ENCODE data around the gene TOP1. TPM values are rescaled to one million over a fixed set of nuclear protein-coding genes. Genes with fewer than 3 reads are reported as not detected.

The TOP1 gene
- total RNA-seq, 4 donors from 2014 or later = 9.4 to 13.6 (median 12.2) TPM

DNA sequence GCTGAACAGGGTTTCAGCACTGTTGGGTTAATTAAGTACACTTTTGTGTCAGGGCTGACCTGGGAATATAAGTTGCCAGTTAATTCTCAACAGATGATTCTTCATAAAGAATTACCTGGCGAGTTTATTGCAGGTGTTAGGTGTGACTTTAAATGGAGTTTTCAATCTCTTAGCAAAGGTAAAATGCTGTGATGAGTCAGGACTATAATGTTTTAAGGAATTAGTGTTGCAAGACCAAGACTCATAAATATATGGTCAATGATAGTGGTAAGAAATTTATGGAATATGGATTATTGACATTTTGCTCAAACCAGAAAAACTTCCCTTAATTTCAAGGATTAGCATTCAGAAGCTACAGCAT is 58.7 kb downstream of the TOP1 start:
- no peak for TF ChIP-seq POLR2A (IDR thresholded peaks at IDR 0.05)
- TF ChIP-seq, protein P1, sequence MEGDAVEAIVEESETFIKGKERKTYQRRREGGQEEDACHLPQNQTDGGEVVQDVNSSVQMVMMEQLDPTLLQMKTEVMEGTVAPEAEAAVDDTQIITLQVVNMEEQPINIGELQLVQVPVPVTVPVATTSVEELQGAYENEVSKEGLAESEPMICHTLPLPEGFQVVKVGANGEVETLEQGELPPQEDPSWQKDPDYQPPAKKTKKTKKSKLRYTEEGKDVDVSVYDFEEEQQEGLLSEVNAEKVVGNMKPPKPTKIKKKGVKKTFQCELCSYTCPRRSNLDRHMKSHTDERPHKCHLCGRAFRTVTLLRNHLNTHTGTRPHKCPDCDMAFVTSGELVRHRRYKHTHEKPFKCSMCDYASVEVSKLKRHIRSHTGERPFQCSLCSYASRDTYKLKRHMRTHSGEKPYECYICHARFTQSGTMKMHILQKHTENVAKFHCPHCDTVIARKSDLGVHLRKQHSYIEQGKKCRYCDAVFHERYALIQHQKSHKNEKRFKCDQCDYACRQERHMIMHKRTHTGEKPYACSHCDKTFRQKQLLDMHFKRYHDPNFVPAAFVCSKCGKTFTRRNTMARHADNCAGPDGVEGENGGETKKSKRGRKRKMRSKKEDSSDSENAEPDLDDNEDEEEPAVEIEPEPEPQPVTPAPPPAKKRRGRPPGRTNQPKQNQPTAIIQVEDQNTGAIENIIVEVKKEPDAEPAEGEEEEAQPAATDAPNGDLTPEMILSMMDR (IDR thresholded peaks at IDR 0.05 in 4 of 5, conservative IDR thresholded peaks at IDR 0.05 in 1 of 5) = no peak
- no peak overlapping the region for H3K27ac ChIP-seq
- no peak for DNase-seq
- H3K4me1 ChIP-seq = no peaks in the 10 kb centered on the region
- in situ Hi-C loops (cut with MboI; ENCODE audit: low sequenced_read_pairs in 4 of 4) (no loop called here), intact Hi-C loops (cut with DNase I; ENCODE audit: low total_unique reads) (no loop called here)
- no peak overlapping the region for H3K4me3 ChIP-seq
- H3K36me3 ChIP-seq = peaks cover 4 to 59% of the 10 kb centered on the region in 2 donors
- H3K9me3 ChIP-seq = no peaks in the 10 kb centered on the region
- no peaks in the 10 kb centered on the region for H3K27me3 ChIP-seq
- ATAC-seq = no peak

DNA sequence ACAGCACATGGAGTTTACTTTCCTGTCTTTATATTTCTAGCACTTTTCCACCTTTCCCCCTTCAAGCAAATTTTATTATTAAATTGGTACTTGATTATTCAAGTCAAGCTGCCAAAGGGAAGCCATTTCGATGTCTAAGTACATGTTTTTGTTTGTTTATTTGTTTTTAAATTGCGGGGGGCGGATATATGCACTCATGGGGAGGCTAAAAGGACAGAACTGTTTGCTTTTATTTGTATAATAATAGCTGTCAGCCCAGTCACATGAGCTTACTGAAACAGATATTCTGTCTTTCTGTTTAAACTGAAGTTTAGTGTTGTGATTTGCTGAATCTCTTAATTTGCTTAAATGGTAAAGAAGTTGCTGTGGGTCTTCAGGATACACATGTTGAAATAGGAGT is 59.2 kb downstream of the TOP1 start:
- DNase-seq (no peak), ATAC-seq (no peak)
- intact Hi-C loops (cut with DNase I; ENCODE audit: low total_unique reads) = no loop called here
- Histone ChIP-seq H3K27me3 (no peaks in the 10 kb centered on the region), H3K4me1 (no peaks in the 10 kb centered on the region), H3K4me3 (no peak overlapping the region), H3K27ac (no peak overlapping the region), H3K9me3 (no peaks in the 10 kb centered on the region), H3K36me3 (peaks cover 4 to 61% of the 10 kb centered on the region in 2 donors)
- no peak for TF ChIP-seq POLR2A (IDR thresholded peaks at IDR 0.05)
- TF ChIP-seq, protein P1 (IDR thresholded peaks at IDR 0.05 in 4 of 5, conservative IDR thresholded peaks at IDR 0.05 in 1 of 5) = no peak
- in situ Hi-C loops (cut with MboI; ENCODE audit: low sequenced_read_pairs in 4 of 4) = no loop called here

DNA sequence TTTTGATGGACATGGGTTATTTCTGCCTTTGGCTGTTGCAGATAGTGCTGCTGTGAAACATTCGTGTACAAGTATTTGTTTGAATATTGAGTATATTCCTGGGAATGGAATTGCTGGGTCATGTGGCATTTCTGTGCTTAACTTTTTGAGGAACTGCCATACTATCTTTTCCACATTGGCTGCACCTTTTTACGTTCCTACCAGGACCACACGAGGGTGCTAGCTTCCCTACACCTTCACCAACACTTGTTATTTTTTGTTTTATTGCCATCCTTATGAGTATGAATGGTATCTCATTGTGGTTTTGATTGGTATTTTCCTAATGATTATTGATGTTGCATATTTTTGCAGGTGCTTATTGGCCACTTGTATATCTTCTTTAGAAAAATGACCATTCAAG is 60.9 kb downstream of the TOP1 start:
- in situ Hi-C loops (cut with MboI; ENCODE audit: low sequenced_read_pairs in 4 of 4) = no loop called here
- TF ChIP-seq, protein P1 (IDR thresholded peaks at IDR 0.05 in 4 of 5, conservative IDR thresholded peaks at IDR 0.05 in 1 of 5) = no peak
- DNase-seq (no peak), ATAC-seq (no peak)
- intact Hi-C loops (cut with DNase I; ENCODE audit: low total_unique reads) = no loop called here
- H3K9me3 ChIP-seq = no peaks in the 10 kb centered on the region
- H3K4me1 ChIP-seq = no peaks in the 10 kb centered on the region
- no peaks in the 10 kb centered on the region for H3K27me3 ChIP-seq
- no peak overlapping the region for H3K4me3 ChIP-seq
- H3K27ac ChIP-seq = no peak overlapping the region
- peaks cover 3 to 59% of the 10 kb centered on the region in 2 donors for H3K36me3 ChIP-seq

DNA sequence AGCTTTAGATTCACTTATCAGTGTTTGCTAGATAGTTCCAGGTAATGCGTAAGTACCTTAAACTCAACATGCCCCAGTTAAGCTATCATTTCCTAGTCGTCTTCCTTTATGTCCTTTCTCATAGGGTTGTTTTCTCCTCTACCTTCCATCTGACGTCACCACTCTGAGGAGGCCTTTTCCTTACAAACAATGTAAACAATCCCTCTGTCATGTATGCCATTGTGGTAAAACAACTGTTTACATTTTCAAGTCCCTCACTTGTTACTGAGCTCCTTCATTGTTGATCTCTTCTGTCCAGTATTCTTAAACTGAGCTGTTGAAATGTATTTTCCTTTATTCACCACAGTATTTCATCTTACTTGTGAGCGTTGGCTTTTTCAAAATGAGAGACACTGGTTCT is 63.3 kb downstream of the TOP1 start:
- in situ Hi-C loops (cut with MboI; ENCODE audit: low sequenced_read_pairs in 4 of 4) (loop anchor here in 3 of 4 donors (5.0 kb wide), 3 partner anchors 100 to 120 kb away; no protein-coding TSS in a partner anchor), intact Hi-C loops (cut with DNase I; ENCODE audit: low total_unique reads) (no loop called here)
- no peak for DNase-seq
- peaks cover 0 to 57% of the 10 kb centered on the region in 2 donors for H3K36me3 ChIP-seq
- H3K27me3 ChIP-seq = no peaks in the 10 kb centered on the region
- no peak for ATAC-seq
- TF ChIP-seq, protein P1 (IDR thresholded peaks at IDR 0.05 in 4 of 5, conservative IDR thresholded peaks at IDR 0.05 in 1 of 5) = no peak
- no peak for TF ChIP-seq POLR2A (IDR thresholded peaks at IDR 0.05)
- H3K27ac ChIP-seq = no peak overlapping the region
- H3K4me3 ChIP-seq = no peak overlapping the region
- H3K4me1 ChIP-seq = no peaks in the 10 kb centered on the region
- no peaks in the 10 kb centered on the region for H3K9me3 ChIP-seq
